GM23248 (cell line): Measurements from ENCODE around the gene ELOVL7. TPM values are rescaled to one million over a fixed set of nuclear protein-coding genes. Genes with fewer than 3 reads are reported as not detected.
A peak's percentile ranks its signal among the peaks of the same experiment; 100 is the strongest.

Experiments used
- DNase-seq: peaks from one replicate; pipeline ENCODE4 v3.0.0-alpha.2; 2015
- H2AFZ ChIP-seq: fragments of 200-600 bp; sonication (generic); 2 replicates; pipeline ENCODE4 v1.6.1; 2016; ENCODE audit warnings: antibody characterized with exemption
- H3F3A ChIP-seq: fragments of 200-600 bp; sonication (generic); 2 replicates; pipeline ENCODE4 v1.6.1; 2016; ENCODE audit warnings: mild to moderate bottlenecking, antibody characterized with exemption, mixed run types; ENCODE audit not compliant: insufficient read depth
- H3K27ac ChIP-seq: fragments of 200-600 bp; sonication (generic); 2 replicates; pipeline ENCODE4 v1.5.1; 2016; ENCODE audit warnings: mild to moderate bottlenecking
- H3K27me3 ChIP-seq: fragments of 200-600 bp; sonication (generic); replicated peaks from 2 replicates; pipeline ENCODE4 v1.6.1; 2016; ENCODE audit warnings: mild to moderate bottlenecking; ENCODE audit not compliant: insufficient read depth
- H3K36me3 ChIP-seq: fragments of 200-600 bp; sonication (generic); 2 replicates; pipeline ENCODE4 v1.6.1; 2016; ENCODE audit warnings: low read depth, mild to moderate bottlenecking
- H3K4me1 ChIP-seq: fragments of 200-600 bp; sonication (generic); 2 replicates; pipeline ENCODE4 v1.6.1; 2016; ENCODE audit warnings: mild to moderate bottlenecking; ENCODE audit not compliant: insufficient read depth
- H3K4me2 ChIP-seq: fragments of 200-600 bp; sonication (generic); one replicate; pipeline ENCODE4 v1.6.1; 2016; ENCODE audit warnings: mild to moderate bottlenecking; ENCODE audit not compliant: unreplicated experiment
- H3K4me3 ChIP-seq: fragments of 200-600 bp; sonication (generic); 2 replicates; pipeline ENCODE4 v1.5.1; 2016; ENCODE audit warnings: mild to moderate bottlenecking
- H3K79me2 ChIP-seq: fragments of 200-600 bp; sonication (generic); 2 replicates; pipeline ENCODE4 v1.6.1; 2016; ENCODE audit warnings: mild to moderate bottlenecking; ENCODE audit not compliant: insufficient read depth
- H3K9ac ChIP-seq: fragments of 200-600 bp; sonication (generic); 2 replicates; pipeline ENCODE4 v1.6.1; 2016; ENCODE audit warnings: mild to moderate bottlenecking
- H3K9me2 ChIP-seq: fragments of 200-600 bp; sonication (generic); 2 replicates; pipeline ENCODE4 v1.6.1; 2016; ENCODE audit warnings: mixed run types, mild to moderate bottlenecking, moderate library complexity; ENCODE audit not compliant: insufficient read depth
- H3K9me3 ChIP-seq: fragments of 200-600 bp; sonication (generic); one replicate; pipeline ENCODE4 v1.6.1; 2017; ENCODE audit warnings: low read depth
- H4K20me1 ChIP-seq: fragments of 200-600 bp; sonication (generic); 2 replicates; pipeline ENCODE4 v1.6.0; 2016; ENCODE audit not compliant: insufficient read depth
- EZH2 ChIP-seq: fragments of 200-600 bp; sonication (generic); IDR thresholded peaks from 2 replicates; pipeline ENCODE4 v1.6.1; 2018; ENCODE audit warnings: antibody characterized with exemption, mild to moderate bottlenecking; ENCODE audit not compliant: insufficient read depth, poor library complexity, severe bottlenecking
- EZH2phosphoT487 ChIP-seq: fragments of 200-600 bp; sonication (generic); IDR thresholded peaks from 2 replicates; pipeline ENCODE4 v1.6.1; 2018; ENCODE audit warnings: antibody characterized with exemption, moderate library complexity, mild to moderate bottlenecking, low read depth; ENCODE audit not compliant: insufficient read depth
- WGBS, 2 experiments: methylation state at CpG; one replicate each; pipeline ENCODE4 v1.1.6; 2015 to 2017; ENCODE audit warnings: low lambda C conversion rate in 2 of 2, low coverage in 1 of 2; ENCODE audit errors: missing lambda C conversion rate in 2 of 2; 5-methylcytosine and 5-hydroxymethylcytosine counted together
- in situ Hi-C: fragments of 300-500 bp; cut with MboI; formaldehyde crosslinking; loops from 2 replicates; pipeline ENCODE4 v1.15.0; 2020
- polyA plus RNA-seq: library from polyadenylated mRNA; unstranded; fragments of >200 nt; fragmentation: Nextera tagmentation; extraction: Ambion mirVana; gene quantifications from 2 replicates; pipeline ENCODE4 v1.2.1, GENCODE V29; 2016
- total RNA-seq: library from RNA; depleted of rRNA; stranded (reverse); fragments of >200 nt; shearing (Covaris generic); gene quantifications from 2 replicates; pipeline ENCODE4 v1.2.3, GENCODE V29; 2014

Gene ELOVL7
- total and polyA plus RNA-seq, 2 experiments from 2014 or later: not detected

DNA sequence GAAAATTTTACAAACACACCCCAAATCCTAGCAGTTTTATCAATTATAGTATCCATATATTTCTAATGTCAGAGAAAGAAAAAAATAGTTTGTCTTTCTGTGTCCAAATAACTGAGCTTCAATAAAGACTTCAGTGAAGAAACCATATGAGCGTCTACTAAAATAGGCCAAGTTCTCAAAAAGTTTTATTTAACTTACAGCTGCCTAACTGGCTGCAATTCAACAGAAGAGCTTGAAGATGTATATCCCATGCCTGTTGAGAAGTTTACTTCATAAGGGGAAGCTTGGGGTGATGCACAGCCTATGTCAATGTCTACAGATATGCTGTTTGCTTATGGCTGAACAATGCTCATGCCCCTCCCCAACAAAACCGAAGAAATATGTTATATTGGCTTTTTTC lies 43.7 kb upstream of the ELOVL7 start:
- Histone ChIP-seq H3K9me3 (no peaks in the 10 kb centered on the region), H3K27ac (no peak overlapping the region), H3K4me3 (no peak overlapping the region), H3K4me1 (no peaks in the 10 kb centered on the region), H3K9me2 (no peaks in the 10 kb centered on the region), H3F3A (no peaks in the 10 kb centered on the region), H3K36me3 (no peaks in the 10 kb centered on the region), H2AFZ (no peak overlapping the region), H3K4me2 (no peak overlapping the region), H3K27me3 (no peaks in the 10 kb centered on the region), H3K79me2 (no peaks in the 10 kb centered on the region), H4K20me1 (no peaks in the 10 kb centered on the region), H3K9ac (no peak overlapping the region)
- in situ Hi-C loops: no loop called here
- 82 to 83% methylated on average over 2 of the region's 2 CpGs for WGBS, 2 experiments
- no peak for TF ChIP-seq EZH2phosphoT487
- TF ChIP-seq EZH2: no peak
- DNase-seq: no peak

DNA sequence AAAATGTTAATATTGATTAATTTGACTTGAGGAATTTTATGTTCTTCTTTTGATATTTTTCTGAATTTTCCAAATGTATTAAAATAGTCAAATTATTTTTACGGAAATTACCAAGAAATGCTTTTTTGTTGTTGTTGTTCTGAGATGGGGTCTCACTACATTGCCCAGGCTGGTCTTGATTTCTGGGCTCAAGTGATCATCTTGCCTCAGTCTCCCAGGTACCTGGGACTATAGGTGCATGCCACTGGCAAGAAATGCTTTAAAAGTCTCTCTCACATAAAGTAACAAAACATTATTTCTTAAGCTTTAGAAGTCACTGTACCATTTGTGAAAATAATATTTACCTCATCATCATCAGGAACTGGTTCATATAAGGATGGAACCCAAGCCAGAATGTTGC lies 43.0 kb upstream of the ELOVL7 start:
- DNase-seq: no peak
- Histone ChIP-seq H4K20me1 (no peaks in the 10 kb centered on the region), H3F3A (no peaks in the 10 kb centered on the region), H3K79me2 (no peaks in the 10 kb centered on the region), H3K4me2 (no peak overlapping the region), H3K4me1 (no peaks in the 10 kb centered on the region), H3K36me3 (no peaks in the 10 kb centered on the region; the same call in 1 of the 2 replicates), H3K9me2 (no peaks in the 10 kb centered on the region), H3K27ac (no peak overlapping the region), H2AFZ (no peak overlapping the region), H3K27me3 (no peaks in the 10 kb centered on the region), H3K9me3 (no peaks in the 10 kb centered on the region), H3K9ac (no peak overlapping the region), H3K4me3 (no peak overlapping the region)
- in situ Hi-C loops: no loop called here
- TF ChIP-seq EZH2phosphoT487 (no peak), EZH2 (no peak)
- 100% methylated on average over 1 of the region's 1 CpG for WGBS, 2 experiments

DNA sequence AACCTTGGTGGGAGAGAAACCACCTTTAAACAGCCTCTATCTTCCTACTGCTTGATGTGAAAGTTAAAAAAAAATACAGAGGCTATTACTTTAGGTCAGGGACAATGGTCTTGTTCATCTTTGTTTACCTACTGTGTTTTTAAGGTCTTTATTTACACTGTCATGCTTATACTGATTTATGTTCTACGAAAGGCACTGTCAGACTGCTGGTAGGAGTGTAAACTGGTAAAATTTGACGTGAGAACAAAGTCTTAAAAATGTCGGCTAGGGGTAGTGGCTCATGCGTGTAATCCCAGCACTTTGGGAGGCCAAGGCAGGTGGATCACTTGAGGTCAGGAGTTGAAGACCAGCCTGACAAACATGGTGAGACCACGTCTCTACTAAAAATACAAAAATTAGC lies 42.1 kb upstream of the ELOVL7 start:
- Histone ChIP-seq H3K9me3 (no peaks in the 10 kb centered on the region), H3K27ac (no peak overlapping the region), H3K36me3 (no peaks in the 10 kb centered on the region; the same call in 1 of the 2 replicates), H4K20me1 (no peaks in the 10 kb centered on the region), H3K27me3 (no peaks in the 10 kb centered on the region), H3K9ac (no peak overlapping the region), H3K79me2 (no peaks in the 10 kb centered on the region), H3K4me2 (no peak overlapping the region), H3F3A (no peaks in the 10 kb centered on the region), H3K9me2 (no peaks in the 10 kb centered on the region), H3K4me1 (no peaks in the 10 kb centered on the region), H3K4me3 (no peak overlapping the region), H2AFZ (no peak overlapping the region)
- TF ChIP-seq EZH2 (no peak), EZH2phosphoT487 (no peak)
- WGBS, 2 experiments: 86 to 91% methylated on average over 5 of the region's 5 CpGs
- DNase-seq: no peak
- in situ Hi-C loops: no loop called here

GRCh38 chr5:60883229-60883628 lies 39.2 kb upstream of the ELOVL7 start:
- in situ Hi-C loops: no loop called here
- Histone ChIP-seq H3K4me3 (no peak overlapping the region), H3K4me2 (no peak overlapping the region), H2AFZ (no peak overlapping the region), H3K27me3 (no peaks in the 10 kb centered on the region), H3K27ac (no peak overlapping the region), H4K20me1 (no peaks in the 10 kb centered on the region), H3K4me1 (no peaks in the 10 kb centered on the region), H3K9me3 (no peaks in the 10 kb centered on the region), H3K36me3 (no peaks in the 10 kb centered on the region; the same call in 1 of the 2 replicates), H3K9me2 (no peaks in the 10 kb centered on the region), H3K79me2 (no peaks in the 10 kb centered on the region), H3F3A (no peaks in the 10 kb centered on the region), H3K9ac (no peak overlapping the region)
- no peak for TF ChIP-seq EZH2
- TF ChIP-seq EZH2phosphoT487: no peak
- peak; percentile 3 for DNase-seq

DNA sequence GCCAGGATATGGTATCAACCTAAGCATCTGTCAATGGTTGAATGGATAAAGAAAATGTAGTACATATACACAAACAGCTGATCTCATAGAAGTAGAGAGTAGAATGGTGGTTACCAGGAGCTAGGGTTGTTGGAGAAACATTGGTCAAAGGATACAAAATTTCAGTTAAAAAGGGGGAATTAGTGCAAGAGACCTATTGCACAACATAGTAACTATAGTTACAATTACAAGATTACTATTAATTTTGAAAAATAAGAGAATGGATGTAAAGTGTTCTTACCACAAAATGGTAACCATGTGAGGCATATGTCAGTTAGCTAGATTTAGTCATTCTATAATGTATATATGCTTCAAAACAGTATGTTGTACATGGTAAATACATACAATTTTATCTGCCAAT lies 28.8 kb upstream of the ELOVL7 start:
- TF ChIP-seq EZH2: no peak
- TF ChIP-seq EZH2phosphoT487: no peak
- no peak overlapping the region for H3K4me2 ChIP-seq
- H3K79me2 ChIP-seq: no peaks in the 10 kb centered on the region
- H3F3A ChIP-seq: no peaks in the 10 kb centered on the region
- H3K4me3 ChIP-seq: no peak overlapping the region
- no peaks in the 10 kb centered on the region for H3K9me3 ChIP-seq
- no peaks in the 10 kb centered on the region for H3K4me1 ChIP-seq
- H3K36me3 ChIP-seq: 0 out of 2 replicates have a peak, but pooled peaks cover 3% of the 10 kb centered on the region
- no peaks in the 10 kb centered on the region for H4K20me1 ChIP-seq
- no peak overlapping the region for H3K9ac ChIP-seq
- no peaks in the 10 kb centered on the region for H3K27me3 ChIP-seq
- in situ Hi-C loops: no loop called here
- no peaks in the 10 kb centered on the region for H3K9me2 ChIP-seq
- DNase-seq: no peak
- no peak overlapping the region for H3K27ac ChIP-seq
- H2AFZ ChIP-seq: no peak overlapping the region
